Stimulated activated CD8-positive, alpha-beta memory T cell treated with anti-CD3 and anti-CD28 coated beads, Interleukin-15, amount 100 ng/mL, for 1 hour (primary cell): Measurements from ENCODE around the gene GRID1.

Source experiments
- DNase-seq: peaks from one replicate; pipeline ENCODE4 v3.0.0-alpha.2; 2020; ENCODE audit warnings: low read depth

GRID1 gene

DNA sequence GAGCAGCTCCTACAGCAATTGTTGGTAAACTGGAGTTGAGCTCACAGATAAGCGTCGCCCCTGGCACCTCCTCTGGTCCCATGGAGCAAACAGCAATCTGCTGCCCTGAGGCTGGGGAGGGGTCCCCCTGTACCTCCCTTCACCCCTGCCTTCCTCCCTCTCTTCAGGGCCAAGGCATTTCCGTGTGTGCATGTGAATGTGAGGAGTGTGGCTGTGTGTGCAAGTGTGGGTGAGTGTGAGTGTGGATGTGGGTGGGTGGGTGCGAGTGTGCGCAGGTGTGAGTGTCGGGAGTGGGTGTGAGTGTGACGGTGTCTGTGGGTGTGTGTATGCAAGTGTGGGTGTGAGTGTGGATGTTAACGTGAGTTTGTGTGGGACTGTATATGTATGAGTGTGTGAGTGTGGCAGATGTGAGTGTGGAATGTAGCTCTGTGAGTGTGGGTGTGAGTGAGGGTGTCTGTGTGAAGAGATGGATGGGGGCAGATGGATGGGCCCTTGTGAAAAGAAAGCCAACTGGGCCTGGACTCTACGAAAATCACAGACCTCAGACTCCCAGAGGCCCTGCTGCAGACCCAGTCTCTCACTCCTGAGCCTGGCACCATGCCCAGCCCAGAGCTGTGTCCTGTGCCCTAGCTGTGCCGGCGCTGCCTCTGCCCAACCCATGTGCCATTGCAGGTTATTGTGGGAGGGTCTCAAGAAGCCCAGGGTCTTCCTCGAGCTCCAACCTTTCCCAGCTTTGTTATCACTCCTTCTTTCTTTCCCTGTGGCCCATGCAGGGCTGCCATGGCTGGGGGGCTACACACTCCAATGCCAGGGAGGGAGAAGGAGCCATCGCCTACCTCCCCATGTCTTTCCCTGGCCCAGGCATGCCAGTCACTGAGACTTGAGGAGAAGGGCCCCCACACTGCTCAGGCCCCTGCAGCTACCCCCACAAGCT, 73.9 kb downstream of the GRID1 start:
- no peak for DNase-seq

DNA sequence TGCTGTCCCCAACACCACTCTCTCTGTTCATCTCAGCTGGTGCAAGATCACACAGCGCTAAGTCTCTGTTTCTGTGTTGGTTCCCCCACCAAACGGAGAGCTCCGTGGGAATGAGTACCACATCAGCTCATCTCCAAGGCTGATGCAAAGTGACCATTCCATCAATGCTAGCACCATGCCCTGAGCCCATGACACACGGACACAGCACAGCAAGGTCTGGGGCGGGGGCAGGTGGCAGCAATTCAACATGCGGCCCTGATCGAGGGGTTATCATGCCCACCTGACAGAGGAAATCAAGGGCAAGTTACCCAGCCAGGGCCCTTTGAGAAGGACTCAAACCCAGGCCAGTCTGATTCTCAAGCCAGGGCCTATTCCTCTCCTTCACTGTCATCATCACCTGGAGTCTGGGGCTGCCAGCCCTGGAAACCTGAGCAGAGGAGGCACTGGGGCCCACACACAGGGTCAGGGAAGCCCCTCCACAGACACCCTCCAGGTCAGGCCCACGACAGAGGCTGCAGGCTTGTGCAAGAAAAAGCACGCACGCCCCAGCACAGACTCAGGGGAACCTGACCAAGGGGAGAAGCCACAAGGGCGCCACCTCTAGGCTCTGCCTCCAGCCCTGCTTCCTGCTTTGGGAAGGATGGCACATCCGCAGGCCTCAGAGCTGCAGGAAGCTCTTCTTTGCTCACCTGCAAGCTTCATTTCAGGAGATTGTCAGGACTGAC, 74.8 kb downstream of the GRID1 start:
- no peak for DNase-seq

DNA sequence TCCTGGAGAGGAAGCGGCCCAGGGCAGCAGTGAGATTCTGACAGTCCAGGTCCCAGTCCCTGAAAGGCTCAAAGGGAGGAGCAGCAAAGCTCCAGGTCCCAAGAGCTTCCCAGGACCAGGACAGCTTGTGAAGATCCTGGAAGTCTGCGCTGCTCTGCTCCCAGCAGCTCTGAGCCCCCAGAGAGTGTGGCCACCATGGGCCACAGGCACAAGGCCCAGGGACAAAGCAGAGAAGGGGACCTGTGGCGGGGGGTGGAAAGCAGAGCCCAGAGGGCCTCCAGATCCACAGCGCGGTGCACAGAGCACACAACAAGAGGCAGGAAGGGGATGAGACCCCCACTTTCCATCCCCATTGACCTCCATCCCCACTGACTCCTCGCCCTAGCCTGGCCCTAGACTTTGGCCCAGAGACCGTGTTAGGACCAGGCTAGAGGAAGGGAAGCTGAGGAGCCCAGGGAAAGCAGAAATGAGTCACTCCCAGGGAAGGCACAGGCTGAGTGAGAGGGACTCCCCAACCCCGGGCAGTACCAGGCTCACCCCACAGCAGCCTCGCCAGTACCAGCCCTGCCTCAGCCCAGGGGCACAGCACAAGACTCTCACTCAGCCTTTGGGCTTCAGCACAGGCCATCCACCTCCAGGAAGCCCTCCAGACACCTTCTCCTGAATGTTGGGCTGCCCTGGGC, 75.5 kb downstream of the GRID1 start:
- no peak for DNase-seq

DNA sequence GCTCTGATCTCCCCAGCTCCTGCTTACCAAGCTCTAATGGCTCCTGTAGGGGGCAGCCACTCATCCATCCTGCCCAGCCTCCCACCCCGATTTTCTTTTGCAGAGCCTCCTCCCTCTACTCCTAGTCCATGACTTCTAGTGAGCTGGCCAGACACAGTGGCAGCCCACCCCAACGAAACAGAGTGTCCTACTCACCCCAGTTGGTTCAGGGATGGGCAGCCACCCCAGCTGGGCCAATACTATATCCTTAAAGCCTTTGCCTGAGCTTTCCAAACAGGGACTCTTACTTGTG, 77.1 kb downstream of the GRID1 start:
- DNase-seq, result no peak

DNA sequence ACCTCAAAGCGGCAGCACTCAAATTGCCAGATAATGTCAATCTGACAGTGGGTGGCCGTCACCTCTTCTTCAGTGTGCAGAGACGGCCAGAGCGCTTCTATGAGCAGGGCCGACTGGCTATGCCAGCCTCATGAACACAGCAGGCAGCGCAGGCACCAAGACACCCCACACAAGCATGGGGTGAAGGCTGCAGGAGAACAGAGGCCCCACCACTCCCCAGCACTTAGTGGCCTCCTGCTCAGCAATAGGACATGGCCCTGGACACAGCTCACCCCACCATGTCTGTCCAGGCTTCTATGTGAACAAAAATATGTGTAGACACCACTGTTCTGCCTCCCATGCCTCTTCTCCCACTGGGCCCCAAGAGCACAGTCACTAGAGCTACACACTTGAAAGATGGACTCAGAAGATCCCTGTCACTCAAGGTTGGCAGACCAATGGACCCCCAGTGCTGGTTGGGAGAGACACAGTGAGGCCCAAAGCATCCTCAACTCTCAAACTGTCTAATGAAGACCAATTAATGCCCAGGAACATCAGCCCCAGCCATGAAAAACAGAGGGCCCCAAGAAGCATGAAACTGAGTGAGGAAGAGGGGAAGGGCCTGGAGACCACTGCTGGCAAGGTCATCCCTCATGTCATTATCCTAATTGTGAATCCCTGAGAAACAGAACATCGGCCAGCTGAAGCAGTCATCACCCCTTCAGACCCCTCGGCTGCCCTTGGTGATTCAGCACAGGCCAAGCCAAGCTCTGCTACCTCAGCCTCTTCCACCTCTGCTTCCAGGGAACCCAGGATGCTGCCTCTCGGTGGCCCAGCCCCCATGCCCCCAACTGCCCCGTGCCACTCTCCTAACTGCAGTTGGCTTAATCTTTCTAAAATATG, 77.7 kb downstream of the GRID1 start:
- DNase-seq, result no peak

DNA sequence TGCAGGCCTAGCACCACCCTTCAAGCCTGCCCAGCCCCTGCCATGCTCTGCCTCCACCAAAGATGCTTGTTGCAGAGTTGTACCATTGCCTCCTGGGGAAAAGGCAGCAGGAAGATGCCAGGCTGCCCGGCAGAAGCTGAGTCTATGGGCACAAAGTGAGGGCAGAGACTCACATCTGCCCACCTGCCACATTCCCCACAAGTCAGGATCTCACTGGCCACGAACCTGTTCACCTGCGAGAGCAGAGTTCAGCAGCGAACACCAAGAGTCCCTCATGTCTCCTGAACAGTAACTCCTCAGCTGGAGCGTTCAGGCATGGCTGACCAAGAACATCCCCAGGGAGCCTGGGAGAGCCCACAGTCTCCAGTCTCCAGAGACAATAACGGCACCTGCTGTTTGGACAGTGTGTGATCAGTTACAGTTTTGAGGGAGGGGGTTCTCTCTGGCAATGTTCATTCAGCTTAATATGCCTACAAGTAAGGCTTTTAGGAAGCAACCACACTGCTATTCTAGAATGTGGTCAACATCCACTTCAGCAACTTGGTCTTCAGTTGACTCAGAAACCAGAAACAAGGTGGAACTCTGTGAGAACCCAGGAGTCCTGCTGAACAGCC, 78.5 kb downstream of the GRID1 start:
- DNase-seq, result no peak

DNA sequence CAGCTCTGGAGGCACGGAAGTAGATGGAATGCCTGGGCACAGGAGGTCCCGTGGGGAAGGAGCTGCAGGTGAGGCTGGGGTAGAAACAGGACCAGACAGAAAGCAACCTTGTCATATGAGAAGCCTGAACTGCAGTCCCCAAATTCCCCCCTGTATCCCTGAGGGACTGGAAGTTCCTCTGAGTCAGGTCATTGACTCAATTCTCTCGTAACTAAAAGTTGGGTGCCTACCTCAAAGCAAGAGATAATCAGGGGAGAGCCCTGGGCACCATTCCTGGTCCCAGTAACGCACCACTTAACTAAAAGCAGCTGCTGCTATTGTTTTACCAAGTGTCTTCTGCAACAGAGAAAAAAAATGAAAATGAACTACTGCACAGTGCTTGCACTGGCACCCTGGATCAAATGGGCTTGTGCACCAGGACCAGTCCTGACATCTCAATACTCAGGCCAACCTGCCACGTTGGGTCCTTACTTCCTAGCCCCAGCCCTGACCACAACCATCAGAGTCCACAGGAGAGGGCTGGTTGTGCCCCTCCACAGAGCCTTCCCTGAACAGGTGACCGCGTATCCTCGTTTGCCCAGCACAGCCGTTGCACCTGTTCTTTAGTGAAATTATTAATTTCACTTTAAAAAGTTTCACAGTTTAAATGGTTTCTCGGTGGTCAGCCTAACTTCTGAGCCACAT, 79.3 kb downstream of the GRID1 start:
- DNase-seq, result no peak

DNA sequence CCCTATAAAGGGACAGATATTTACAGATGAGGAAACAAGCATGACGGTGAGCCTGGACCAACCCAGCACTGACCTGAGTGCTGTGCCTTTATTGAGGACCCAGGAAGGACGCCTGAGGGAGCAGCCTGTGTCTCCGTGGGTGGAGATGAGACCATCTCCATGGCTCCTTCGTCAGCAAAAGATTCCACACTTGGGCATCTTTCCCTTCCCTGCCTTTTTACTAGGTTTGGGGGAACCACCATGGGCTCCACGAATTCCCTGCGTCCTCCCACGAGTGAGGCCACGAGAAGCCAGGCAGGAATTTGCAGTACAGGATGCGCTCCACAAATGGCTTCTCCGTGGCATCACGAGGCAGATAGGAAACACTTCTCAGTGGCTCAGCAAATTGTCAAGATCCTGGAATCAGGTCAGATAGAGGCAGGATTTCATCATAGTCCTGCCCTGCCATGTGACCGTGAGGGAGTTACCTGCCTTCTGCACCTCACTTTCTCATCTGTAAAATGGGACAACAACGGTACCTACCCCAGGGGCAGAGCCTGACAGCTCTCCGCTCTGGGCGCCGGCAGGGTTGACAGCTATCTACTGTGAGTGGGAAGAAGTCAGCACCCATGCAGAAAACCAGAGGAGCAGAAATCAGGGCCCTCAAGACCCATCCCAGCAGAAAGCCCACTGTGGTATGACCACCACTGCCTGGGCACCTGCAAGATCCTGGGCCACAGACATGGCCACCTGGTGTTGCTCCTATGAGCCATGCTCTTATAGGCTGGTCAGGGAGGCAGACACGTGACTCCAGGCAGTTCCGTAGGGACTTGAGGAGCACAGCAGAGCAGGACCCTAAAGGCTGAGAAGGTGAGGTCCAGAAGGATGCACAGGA, 80.1 kb downstream of the GRID1 start:
- no peak for DNase-seq

DNA sequence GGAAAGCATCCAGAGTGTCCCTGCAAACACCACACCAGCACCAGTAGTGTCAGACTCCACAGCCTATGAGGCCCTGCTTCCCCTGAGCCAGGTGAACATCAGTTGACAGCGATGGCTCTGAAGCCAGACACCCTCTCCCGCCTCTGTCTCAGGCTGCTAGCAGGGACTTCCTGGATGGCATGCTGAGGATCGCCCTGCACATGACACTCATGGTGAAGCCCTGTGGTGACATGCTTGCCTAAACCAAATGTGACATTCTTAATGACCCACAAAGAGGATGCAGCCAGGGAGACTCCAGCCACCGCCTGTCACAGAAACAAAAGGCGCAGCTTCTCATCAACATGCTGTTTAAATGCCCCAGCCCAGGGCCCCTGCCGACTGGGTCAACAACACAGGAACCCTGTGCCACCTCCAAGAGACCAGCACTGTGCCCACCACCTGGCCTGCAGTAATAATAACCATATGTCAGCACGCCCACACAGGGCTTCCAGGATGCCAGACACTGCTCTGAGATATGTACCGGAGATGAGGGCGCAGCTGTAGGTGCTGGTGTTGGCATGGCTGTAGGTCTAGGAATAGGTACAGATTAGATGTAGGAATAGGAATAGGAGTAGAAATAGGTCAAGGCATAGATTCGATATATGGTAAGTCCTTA, 81.3 kb downstream of the GRID1 start:
- DNase-seq, result no peak

DNA sequence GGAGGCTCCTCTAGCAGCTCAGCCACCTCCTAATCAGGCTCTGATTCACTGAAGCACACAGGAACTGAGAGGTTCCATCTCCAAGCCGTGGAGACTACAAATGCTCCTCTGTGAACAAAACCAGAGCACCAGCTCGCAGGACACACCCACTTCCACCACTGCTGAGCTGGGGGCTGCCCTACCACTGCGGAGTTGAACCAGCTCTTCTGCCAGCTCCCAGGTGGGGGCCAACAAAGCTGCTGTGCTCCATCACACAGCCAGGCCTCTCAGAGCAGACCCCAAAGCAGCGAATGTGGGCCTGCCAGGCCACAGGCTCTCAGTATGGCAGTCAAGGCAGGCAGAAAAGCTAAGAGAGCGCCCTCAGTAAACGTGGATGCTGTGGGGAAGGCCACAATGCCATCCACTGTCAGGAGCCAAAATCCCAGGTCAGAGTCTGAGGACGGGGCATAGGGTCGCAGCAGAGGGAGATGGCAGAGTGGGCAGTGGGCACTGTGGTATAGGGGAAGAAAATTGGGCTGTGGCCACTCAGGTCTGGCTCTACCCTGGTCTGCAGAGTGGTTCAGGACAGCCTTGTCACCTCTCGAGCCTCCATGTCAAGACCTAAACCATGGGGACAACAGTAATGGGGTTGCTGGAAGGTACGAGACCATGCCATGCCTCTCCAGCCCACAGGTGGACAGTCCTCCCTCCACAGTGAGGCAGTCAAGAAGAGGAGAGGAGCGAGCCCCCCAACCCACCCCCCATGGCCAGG, 82.1 kb downstream of the GRID1 start:
- no peak for DNase-seq

DNA sequence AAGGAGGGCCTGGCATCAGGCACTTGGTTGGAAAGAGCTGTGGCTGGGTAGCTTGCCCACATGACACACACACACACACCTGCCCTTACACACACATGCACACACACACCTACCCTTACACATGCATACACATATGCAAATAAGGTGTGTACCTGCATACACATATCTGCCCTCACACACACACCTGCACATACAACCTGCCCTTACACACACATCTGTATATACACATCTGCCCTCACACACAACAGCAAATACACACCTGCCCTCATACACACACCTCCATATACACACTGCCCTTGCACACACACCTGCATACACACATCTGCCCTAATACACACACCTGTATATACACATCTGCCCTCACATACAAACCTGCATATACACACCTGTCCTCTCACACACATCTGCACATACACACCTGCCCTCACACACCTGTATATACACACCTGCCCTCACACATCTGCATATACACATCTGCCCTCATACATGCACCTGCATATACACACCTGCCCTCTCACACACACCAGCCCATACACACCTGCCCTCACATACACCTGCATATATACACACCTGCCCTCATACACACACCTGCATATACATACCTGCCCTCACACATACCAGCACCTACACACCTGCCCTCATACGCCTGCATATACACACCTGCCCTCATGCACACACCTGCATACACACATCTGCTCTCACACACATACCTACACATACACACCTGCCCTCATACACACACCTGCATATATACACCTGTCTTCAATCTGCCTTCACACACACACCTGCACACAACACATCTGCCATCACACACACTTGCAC, 82.9 kb downstream of the GRID1 start:
- DNase-seq, result no peak

DNA sequence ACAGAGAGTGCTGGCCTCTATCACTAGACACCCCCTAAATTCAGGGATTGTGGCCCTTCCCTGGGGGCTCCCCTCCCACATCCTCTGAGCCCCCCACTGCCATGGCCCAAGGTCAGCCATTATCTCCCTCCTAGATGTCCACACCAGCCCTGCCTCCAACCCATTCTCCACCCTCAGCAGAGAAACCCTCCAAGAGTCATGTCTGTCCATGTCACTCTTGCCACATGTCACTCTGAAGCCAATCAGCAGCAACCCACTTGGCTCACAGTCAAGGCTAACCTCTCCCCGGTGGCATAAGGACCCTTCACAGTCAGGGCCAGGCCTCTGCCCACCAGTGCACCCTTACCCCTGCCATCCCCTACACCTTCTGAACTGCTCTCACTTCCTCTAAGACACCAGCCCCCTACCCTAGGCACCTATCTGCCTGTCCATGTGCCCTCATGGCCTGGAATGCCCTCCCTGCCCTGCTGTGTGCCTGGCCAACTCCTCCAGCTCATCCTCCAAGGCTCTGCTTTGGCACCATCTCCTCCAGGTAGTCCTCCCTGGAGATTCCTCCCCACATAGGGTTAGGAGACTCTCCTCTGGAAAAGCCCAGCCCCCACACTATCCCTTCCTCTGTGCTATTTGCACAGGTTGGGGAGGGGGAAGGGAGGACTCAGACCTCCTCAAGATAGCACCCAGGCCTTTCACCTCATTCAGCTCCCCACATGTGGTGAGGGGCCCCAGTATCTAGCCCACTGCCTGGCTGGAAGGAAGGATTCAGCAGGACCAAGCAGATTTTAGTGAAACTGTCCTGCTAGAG, 83.7 kb downstream of the GRID1 start:
- DNase-seq, result no peak

DNA sequence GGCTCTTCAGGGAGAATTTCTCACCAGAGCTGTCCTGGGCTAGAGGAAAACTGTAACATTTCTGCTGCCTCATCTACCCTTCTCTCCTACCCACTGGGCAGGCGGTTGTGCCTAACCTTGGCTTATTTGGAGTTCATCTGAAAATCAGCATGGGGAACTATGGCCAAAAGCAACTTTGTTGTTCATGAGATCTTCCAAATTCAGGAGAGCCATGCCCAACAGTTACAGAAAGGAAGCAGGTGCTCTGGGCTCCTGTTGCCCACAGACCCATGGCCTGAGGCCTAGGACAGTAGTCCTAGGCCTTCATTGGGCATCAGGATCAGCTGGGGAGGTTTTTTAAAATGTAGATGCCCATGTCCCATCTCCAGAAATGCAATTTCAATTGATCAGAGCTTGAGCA, 85.2 kb downstream of the GRID1 start:
- DNase-seq, result no peak

DNA sequence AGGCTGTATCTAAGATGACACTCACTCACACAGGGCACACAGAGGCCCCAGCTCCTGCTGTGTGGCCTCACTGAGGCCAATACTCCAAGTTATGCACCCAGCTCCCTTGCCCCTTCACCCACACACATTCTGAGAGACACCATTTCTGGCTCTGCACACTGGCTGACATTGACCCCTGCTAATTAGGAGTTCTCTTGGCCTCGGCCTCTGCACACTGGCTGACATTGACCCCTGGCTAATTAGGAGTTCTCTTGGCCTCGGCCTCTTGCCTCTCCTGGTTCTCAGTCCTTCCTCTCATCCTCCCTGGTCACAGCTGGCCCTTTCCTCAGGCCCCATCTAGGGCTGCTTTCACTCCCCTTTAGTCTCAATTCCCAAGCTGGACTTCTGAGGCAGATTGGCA, 97.3 kb downstream of the GRID1 start:
- DNase-seq, result no peak

DNA sequence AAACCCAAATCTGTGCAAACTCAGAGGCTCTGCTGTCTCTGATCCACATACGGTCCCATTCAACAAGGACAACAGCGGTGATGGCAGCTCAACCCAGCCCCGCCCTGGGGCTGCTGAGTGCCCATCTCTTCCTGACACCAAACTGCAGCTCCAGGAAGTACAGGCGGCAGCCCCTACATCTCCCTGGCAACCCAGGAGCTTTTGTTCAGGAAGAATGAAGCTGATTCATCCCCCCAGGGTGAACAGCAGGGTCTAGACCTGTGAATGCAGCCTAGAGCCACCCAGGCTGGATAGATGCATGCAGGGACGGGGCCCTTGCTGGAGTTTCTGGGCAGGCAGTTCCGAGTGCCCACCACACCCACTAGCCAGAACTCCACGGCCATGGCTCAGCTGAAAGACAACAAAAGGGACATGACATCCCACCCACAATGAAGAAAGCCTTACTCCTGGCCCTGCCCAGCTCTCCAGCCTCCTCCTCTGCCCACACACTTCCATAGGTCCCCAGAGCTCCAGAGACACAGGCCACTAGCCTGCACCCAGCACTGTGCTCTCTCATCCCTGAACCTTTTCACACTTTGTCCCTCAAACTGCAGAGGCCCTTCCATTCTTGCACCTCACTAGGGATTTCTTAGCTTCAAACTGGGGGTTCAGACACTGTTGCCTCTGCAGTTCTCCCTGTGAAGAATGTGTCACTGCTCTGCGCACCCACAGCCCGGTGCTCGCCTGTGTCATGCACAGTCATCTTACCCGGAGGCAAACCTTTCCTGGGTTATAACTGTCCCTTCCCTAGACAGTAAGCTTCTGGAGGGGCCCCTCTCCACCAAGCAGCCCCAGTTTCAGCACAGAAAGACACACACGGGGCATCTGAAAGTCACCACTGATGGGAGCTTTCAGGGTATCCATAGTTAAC, 99.1 kb downstream of the GRID1 start:
- no peak for DNase-seq
